ENCODE results near the gene NUDCD3.

The NUDCD3 gene

DNA sequence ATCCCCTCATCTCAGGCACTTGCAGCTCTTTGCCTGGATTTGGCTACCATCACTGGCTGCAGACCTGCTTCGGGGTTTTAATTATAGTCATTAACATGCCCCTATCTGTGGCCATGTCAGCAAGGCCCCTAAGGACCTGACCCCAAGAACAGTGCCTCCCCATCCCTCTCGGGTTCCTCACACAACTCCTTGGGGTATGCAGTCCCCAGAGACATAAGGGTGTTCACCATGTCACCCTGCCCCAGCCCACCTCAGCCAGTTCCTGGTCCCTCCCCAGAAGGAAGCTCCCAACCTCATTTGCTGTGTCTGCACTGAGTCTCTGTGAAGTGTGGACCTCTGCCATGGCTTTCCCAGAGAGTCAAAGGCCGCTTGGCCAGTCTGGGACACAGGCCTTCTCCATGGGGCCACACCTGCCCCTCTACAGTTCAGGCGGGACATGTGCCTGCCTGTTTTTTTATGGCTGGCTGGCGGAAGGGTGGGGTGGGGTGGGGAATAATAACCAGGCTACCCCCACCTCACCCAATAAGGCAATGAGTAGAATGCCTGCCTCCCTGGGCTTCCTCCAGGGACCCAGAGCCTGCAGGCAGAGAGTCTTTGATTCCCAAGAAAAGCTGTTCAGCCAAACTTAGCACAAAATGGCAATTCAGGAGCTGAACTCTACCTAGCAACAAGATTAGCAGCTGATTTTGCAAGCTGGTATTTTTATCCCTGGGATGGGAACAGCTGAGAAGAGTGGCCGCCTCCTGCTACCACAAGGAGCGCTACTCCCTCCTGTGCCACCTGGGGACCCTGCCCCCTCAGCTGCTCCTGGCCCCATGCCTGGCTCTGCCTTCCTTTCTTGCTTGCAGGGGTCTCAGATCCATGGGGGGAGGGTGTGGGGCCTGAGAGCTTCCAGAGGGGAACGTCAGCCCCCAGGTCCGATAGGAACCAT is 141.3 kb downstream of the NUDCD3 start:
- no peak for DNase-seq (ENCODE audit: low read depth)

DNA sequence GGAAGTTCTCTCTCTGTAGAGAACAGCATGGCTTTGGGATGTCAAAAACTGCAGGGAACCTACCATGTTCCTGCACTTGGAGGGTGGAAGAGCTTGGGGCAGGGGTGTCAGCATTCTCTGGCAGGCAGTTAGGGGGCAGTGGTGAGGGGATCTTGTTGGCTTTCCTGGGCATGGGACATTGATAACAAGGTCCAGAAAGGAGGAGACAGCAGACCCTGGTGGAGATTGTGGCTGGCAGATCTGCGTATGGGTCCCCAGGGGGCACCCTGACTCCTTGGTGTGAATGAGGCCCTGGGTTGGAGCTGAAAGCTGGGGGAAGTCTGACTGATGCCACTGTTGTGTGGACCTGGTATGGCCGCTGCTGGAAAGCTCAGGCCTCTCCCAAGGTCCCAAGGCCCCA is 142.2 kb downstream of the NUDCD3 start:
- no peak for DNase-seq (ENCODE audit: low read depth)

GRCh38 chr7:44347546-44348114 is 142.8 kb downstream of the NUDCD3 start:
- DNase-seq (ENCODE audit: low read depth), result no peak

DNA sequence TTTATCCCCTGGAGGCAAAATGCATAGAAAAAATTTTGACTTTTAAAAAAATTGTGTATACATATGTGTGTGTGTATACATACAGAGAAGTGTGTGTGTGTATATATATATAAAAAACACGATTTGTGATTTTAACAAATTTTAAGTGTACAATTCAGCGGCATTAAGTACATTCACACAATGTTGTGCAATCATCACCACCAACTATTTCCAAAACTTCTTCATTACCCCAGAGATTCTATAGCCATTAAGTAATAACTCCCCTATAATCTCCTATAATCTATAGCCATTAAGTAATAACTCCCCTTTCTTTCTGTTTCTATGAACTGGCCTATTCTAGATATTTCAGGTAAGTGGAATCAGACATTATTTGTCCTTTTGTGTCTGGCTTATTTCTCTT is 144.4 kb downstream of the NUDCD3 start:
- DNase-seq (ENCODE audit: low read depth), result no peak

DNA sequence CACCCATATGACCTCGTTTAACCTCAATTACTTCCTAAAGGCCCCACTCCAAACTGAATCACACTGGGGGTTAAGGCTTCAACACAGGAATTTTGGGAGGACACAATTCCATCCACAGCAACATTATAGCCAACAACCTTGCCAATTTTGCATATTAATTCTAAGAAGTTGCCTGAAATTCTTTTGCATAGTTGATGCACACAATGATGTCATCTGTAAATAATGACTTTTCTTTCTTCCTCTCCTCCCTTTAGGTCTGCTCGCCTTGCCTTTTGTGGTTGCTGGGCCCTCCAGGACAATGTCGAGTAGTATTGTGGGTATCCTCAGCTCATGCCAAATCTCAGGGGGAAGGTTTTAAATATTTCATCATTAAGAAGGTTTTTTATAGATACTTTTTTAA is 149.1 kb downstream of the NUDCD3 start:
- no peak for DNase-seq (ENCODE audit: low read depth)

DNA sequence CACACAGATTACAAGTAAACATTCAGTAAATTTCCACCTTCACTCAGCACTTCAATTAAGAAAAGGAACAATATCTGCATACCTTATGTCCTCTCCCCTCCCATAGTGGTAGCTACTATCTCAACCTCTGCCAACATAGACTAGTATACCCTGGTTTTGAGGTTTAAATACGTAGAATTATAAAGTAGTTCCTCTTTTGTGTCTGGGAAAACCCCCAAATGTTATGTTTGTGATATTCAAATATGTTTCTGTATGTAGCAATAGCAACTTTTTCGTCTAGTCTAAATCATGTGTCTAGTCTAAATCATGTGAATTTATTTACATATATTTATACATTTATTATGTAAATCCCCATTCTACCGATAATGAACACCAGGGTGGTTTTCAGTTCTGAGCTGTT is 151.9 kb downstream of the NUDCD3 start:
- no peak for DNase-seq (ENCODE audit: low read depth)

- no peak for DNase-seq (ENCODE audit: low read depth)
These were observed 154.0 kb downstream of the NUDCD3 start for GRCh38 chr7:44336491-44336890.

DNA sequence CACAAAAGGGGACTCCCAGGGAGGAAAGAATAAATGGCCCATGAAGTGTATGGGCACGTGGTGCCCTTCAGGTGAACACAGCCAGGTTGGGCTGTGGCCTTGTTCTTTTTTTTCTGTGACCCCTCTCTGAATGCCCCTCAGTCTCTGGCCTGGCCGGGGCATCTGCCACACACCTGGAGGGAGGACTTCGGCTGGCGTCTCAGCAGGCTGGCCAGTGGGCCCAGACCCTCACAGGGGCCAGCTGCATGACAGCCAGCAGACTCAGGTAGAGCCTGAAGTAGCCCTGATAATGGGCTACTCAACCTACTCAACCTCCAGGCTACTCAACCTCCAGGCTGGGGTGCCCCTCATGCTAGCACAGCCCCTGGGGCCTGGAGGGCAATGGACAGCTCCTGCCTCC is 155.3 kb downstream of the NUDCD3 start:
- no peak for DNase-seq (ENCODE audit: low read depth)

GRCh38 chr7:44334734-44335097 is 155.7 kb downstream of the NUDCD3 start:
- no peak for DNase-seq (ENCODE audit: low read depth)

GRCh38 chr7:44333911-44334733 is 156.3 kb downstream of the NUDCD3 start:
- no peak for DNase-seq (ENCODE audit: low read depth)

GRCh38 chr7:44331682-44332081 is 158.8 kb downstream of the NUDCD3 start:
- DNase-seq (ENCODE audit: low read depth), result no peak

- no peak for DNase-seq (ENCODE audit: low read depth)
These were observed 160.1 kb downstream of the NUDCD3 start for GRCh38 chr7:44330331-44330730.

DNA sequence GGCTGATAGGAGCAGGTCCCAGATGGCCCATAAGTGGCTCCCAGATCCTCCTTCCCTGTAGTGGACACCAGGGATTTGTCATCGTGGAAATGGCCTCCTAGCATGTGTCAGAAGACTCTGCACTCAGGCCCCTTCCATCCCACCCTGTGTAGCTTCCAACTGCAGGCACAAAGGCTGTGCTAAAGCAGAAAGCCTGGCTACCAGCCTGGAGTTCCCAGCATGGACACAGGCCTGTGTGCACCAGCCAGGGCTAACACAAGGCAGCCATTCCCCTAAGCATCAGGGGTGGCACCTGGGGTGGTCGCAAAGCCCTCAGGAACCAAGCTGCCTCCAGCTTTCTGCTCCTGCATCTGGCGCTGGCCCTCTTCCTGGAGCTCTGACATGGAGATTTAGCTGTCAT is 160.6 kb downstream of the NUDCD3 start:
- DNase-seq (ENCODE audit: low read depth), result no peak

Data from activated T-cell treated with anti-CD3 and anti-CD28 coated beads for 48 hours (primary cell).